ENCODE measurements around the gene SELENOW.

- no peak for TF ChIP-seq CTCF (IDR thresholded peaks at IDR 0.05)
- no peak for TF ChIP-seq POLR2A (IDR thresholded peaks at IDR 0.05)
Measured at GRCh38 chr19:47752440-47753211, 25.9 kb upstream of the SELENOW start.
